ENCODE results near the gene ABHD12.

- TF ChIP-seq, protein P1, sequence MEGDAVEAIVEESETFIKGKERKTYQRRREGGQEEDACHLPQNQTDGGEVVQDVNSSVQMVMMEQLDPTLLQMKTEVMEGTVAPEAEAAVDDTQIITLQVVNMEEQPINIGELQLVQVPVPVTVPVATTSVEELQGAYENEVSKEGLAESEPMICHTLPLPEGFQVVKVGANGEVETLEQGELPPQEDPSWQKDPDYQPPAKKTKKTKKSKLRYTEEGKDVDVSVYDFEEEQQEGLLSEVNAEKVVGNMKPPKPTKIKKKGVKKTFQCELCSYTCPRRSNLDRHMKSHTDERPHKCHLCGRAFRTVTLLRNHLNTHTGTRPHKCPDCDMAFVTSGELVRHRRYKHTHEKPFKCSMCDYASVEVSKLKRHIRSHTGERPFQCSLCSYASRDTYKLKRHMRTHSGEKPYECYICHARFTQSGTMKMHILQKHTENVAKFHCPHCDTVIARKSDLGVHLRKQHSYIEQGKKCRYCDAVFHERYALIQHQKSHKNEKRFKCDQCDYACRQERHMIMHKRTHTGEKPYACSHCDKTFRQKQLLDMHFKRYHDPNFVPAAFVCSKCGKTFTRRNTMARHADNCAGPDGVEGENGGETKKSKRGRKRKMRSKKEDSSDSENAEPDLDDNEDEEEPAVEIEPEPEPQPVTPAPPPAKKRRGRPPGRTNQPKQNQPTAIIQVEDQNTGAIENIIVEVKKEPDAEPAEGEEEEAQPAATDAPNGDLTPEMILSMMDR (conservative IDR thresholded peaks at IDR 0.05): no peak
- TF ChIP-seq EZH2 (IDR thresholded peaks at IDR 0.05; ENCODE audit: low read depth): no peak
These were observed 17.9 kb downstream of the ABHD12 start for GRCh38 chr20:25372584-25373336.

Measured in PC-9 (cell line).